Endothelial cell of umbilical vein (primary cell): Measurements from ENCODE around the gene LIME1. TPM values are rescaled to one million over a fixed set of nuclear protein-coding genes. Genes with fewer than 3 reads are reported as not detected.

ENCODE experiments used
- BruUV-seq: library from RNA; stranded (reverse); fragments of 400-500 nt; replicated peaks from 2 replicates; lab custom pipeline; 2021; lab: Mats Ljungman, UMichigan
- CTCF ChIA-PET: fragments of 300-600, 350-600 bp; sonication (Branson Sonifier 250); formaldehyde crosslinking; loops from one replicate; lab custom pipeline; 2021; ENCODE audit warnings: antibody characterized with exemption, inconsistent platforms; lab: Charles Lee
- POLR2A ChIA-PET: fragments of 300-600, 350-600 bp; sonication (Branson Sonifier 250); formaldehyde crosslinking; loops from one replicate; lab custom pipeline; 2021; ENCODE audit warnings: antibody characterized with exemption, inconsistent platforms; lab: Charles Lee
- DNase-seq: peaks from one replicate; pipeline ENCODE4 v3.0.0-alpha.2; 2011; ENCODE audit warnings: low read depth, low spot score
- FAIRE-seq: peaks from 2 replicates; lab custom pipeline; 2011; peaks lifted over from hg19 to GRCh38; lab: Jason Lieb, UNC
- H2AFZ ChIP-seq: 2 replicates; pipeline ENCODE4 v1.6.0; 2012; ENCODE audit warnings: low read depth, low read length, control low read depth, inconsistent platforms
- H3K27ac ChIP-seq: 2 replicates; pipeline ENCODE4 v1.5.1; 2011; ENCODE audit warnings: low read depth, mild to moderate bottlenecking, control low read depth, low read length, moderate library complexity; ENCODE audit not compliant: insufficient read depth
- H3K27me3 ChIP-seq, 2 experiments: 2 replicates each; pipeline versions ENCODE4 v1.6.0 to v1.6.1; 2011; ENCODE audit warnings: low read length in 2 of 2, mixed read lengths in 1 of 2; ENCODE audit not compliant: control insufficient read depth in 2 of 2, insufficient read depth in 2 of 2
- H3K36me3 ChIP-seq, 2 experiments: 2 replicates in 1 of 2; 3 replicates in 1 of 2; pipeline ENCODE4 v1.5.1; 2011; ENCODE audit warnings: low read length in 2 of 2, mild to moderate bottlenecking in 1 of 2, moderate library complexity in 1 of 2; ENCODE audit not compliant: control insufficient read depth in 2 of 2, insufficient read depth in 2 of 2; ENCODE audit errors: extremely low read depth in 1 of 2
- H3K4me1 ChIP-seq: 3 replicates; pipeline ENCODE4 v1.5.1; 2011; ENCODE audit warnings: mild to moderate bottlenecking, low read length; ENCODE audit not compliant: control insufficient read depth, insufficient read depth; ENCODE audit errors: extremely low read depth
- H3K4me2 ChIP-seq: 2 replicates; pipeline ENCODE4 v1.6.1; 2011; ENCODE audit warnings: low read length, control low read depth, mixed read lengths; ENCODE audit not compliant: insufficient read depth
- H3K4me3 ChIP-seq, 3 experiments: fragments of 200-600 bp in 1 of 3; sonication (generic), shearing (Covaris generic) in 1 of 3; replicated peaks in 1 of 3; 2 replicates each; pipeline ENCODE4 v1.5.1; 2011 to 2016; ENCODE audit warnings: control low read depth in 3 of 3, low read length in 3 of 3, mild to moderate bottlenecking in 2 of 3, inconsistent platforms in 1 of 3, low read depth in 1 of 3, moderate library complexity in 1 of 3; ENCODE audit not compliant: insufficient read depth in 1 of 3
- H3K79me2 ChIP-seq: 2 replicates; pipeline ENCODE4 v1.6.0; 2012; ENCODE audit warnings: low read length, inconsistent platforms; ENCODE audit not compliant: control insufficient read depth, insufficient read depth
- H3K9ac ChIP-seq: replicated peaks from 2 replicates; pipeline ENCODE3; 2011; ENCODE audit warnings: low read length, control low read depth; ENCODE audit not compliant: insufficient read depth; ENCODE audit errors: extremely low read depth
- H3K9me1 ChIP-seq: replicated peaks from 3 replicates; pipeline ENCODE4 v1.6.0; 2011; ENCODE audit warnings: mild to moderate bottlenecking, low read length; ENCODE audit not compliant: control insufficient read depth, insufficient read depth; ENCODE audit errors: extremely low read depth
- H3K9me3 ChIP-seq: replicated peaks from 2 replicates; pipeline ENCODE4 v1.5.1; 2012; ENCODE audit warnings: low read length, inconsistent platforms; ENCODE audit not compliant: control insufficient read depth, insufficient read depth
- H4K20me1 ChIP-seq: replicated peaks from 2 replicates; pipeline ENCODE3; 2011; ENCODE audit warnings: mild to moderate bottlenecking, low read length; ENCODE audit not compliant: control insufficient read depth, insufficient read depth; ENCODE audit errors: extremely low read depth
- EZH2 ChIP-seq: IDR thresholded peaks from 2 replicates; pipeline ENCODE4 v1.6.1; 2012; ENCODE audit warnings: borderline replicate concordance, low read depth, mild to moderate bottlenecking, moderate library complexity, low read length, inconsistent platforms; ENCODE audit not compliant: severe bottlenecking
- FOS ChIP-seq: IDR thresholded peaks from 2 replicates; pipeline ENCODE4 v1.6.1; 2011; ENCODE audit warnings: mild to moderate bottlenecking, low read length, moderate library complexity, borderline replicate concordance; ENCODE audit not compliant: insufficient read depth
- GATA2 ChIP-seq: IDR thresholded peaks from 2 replicates; pipeline ENCODE4 v1.7.0; 2011; ENCODE audit warnings: low read depth, mild to moderate bottlenecking, moderate library complexity, mixed read lengths, low read length; ENCODE audit not compliant: insufficient read length, insufficient read depth
- JUN ChIP-seq: IDR thresholded peaks from 2 replicates; pipeline ENCODE4 v1.6.1; 2011; ENCODE audit warnings: borderline replicate concordance, low read depth; ENCODE audit not compliant: insufficient read length, insufficient read depth
- MYC ChIP-seq: IDR thresholded peaks from one replicate; pipeline ENCODE4 v1.6.1; 2011; ENCODE audit warnings: mild to moderate bottlenecking, low read depth, low read length
- POLR2A ChIP-seq: IDR thresholded peaks from 2 replicates; pipeline ENCODE4 v1.6.1; 2012; ENCODE audit warnings: low read depth, mild to moderate bottlenecking, control low read depth, low read length
- POLR2AphosphoS5 ChIP-seq: IDR thresholded peaks from 2 replicates; pipeline ENCODE4 v1.6.1; 2012; ENCODE audit warnings: low read depth, mild to moderate bottlenecking, control low read depth, low read length, moderate library complexity; ENCODE audit not compliant: insufficient read depth
- dilution Hi-C: fragments of 300-500 bp; cut with MboI; formaldehyde crosslinking; loops from one replicate; pipeline ENCODE4 v1.15.0; 2019; ENCODE audit warnings: low sequenced_read_pairs; ENCODE audit not compliant: extremely low pct_ligation_motif_present
- intact Hi-C: fragments of 100-400 bp; cut with micrococcal nuclease; formaldehyde crosslinking; loops from one replicate; pipeline ENCODE4 v1.10.0; 2022
- polyA plus RNA-seq, 4 experiments: library from polyadenylated mRNA; depleted of rRNA in 3 of 4; stranded (reverse) in 3 of 4; unstranded in 1 of 4; fragments of >200 nt; gene quantifications; 2 replicates each; pipeline versions ENCODE4 v1.2.1 to v1.2.3, GENCODE V29; 2011 to 2012; ENCODE audit warnings: missing spikeins in 1 of 4
- total RNA-seq: library from RNA; stranded (reverse); gene quantifications from 2 replicates; pipeline ENCODE4 v1.2.3, GENCODE V29; 2021
- TF ChIP-seq, protein P1 (sequence below): IDR thresholded peaks from 2 replicates; pipeline ENCODE4 v1.6.1; 2011; ENCODE audit not compliant: insufficient read depth, insufficient read length

Gene LIME1
- total and polyA plus RNA-seq, 2 donors (not counting 3 experiments of a cell fraction or from before 2014, with no cell fraction given) = 10.7 to 12.2 TPM

DNA sequence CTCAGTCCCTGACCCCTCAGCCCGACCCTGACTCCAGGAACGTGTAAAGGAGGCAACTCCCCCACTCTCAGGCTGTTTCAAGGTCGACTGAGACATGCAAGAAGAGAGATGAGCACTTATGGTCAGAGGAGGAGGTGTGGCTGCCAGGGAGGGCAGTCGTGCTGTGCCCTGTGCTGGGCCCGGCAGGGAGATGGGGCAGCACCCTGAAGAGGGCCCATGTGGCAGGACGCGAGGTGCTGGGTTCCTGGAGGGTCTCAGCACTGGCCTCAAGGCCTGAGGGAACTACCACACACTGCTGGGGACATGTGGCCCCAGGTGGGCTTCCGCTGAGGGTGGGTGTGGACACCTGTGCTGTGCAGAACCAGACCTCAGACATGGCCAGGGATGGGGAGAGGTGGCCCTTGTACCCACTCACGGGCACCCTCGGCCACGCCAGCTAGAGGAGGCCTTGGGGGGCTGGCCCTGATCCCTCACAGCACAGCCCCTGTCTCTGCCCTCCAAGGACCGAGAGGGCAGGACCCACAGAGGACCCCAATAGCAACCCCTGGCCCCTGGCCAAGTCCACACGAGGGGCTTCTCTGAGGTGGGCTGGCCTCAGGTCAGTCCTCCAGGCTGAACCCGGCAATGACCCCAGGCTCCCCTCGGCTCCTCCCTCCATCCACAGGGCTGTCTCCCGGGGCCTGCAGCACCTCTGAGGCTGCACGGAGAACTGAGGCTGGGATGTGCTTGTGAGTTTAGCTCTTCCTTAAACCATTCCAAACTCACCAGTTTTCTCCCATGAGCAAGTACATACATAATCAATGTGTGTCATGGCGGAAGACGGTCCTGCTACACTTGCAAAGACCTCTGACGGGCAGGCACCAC lies 11.8 kb downstream of the LIME1 start:
- Histone ChIP-seq H4K20me1 (no peaks in the 10 kb centered on the region), H3K9me1 (no peaks in the 10 kb centered on the region), H3K4me3 (no peak overlapping the region), H3K4me1 (no peaks in the 10 kb centered on the region), H3K27ac (no peak overlapping the region), H3K9ac (no peak overlapping the region), H3K27me3 (no peaks in the 10 kb centered on the region), H3K36me3 (peaks cover 0 to 4% of the 10 kb centered on the region in 2 experiments), H2AFZ (no peak overlapping the region), H3K79me2 (no peaks in the 10 kb centered on the region), H3K9me3 (no peaks in the 10 kb centered on the region), H3K4me2 (no peak overlapping the region)
- DNase-seq (no peak), FAIRE-seq (no peak)
- BruUV-seq = no TSS peak
- ChIA-PET POLR2A (no interaction called here), CTCF (no interaction called here)
- dilution Hi-C loops = no loop called here
- TF ChIP-seq EZH2 (no peak), MYC (no peak), JUN (no peak), POLR2AphosphoS5 (no peak), GATA2 (no peak), FOS (no peak), POLR2A (no peak)
- TF ChIP-seq, protein P1, sequence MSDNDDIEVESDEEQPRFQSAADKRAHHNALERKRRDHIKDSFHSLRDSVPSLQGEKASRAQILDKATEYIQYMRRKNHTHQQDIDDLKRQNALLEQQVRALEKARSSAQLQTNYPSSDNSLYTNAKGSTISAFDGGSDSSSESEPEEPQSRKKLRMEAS = no peak
- intact Hi-C loops = no loop called here
